Measurements from ENCODE around the gene SPECC1.
"Not testable (repeated sequence)": the region's sequence is repeated elsewhere in the genome, so short reads cannot be mapped to it uniquely, and the experiment has no call there.

SPECC1 gene

GRCh38 chr17:20068445-20068844 lies 59.3 kb downstream of the SPECC1 start:
- DNase-seq (ENCODE audit: low spot score) = no peak

- DNase-seq (ENCODE audit: low spot score) = no peak
Observed at GRCh38 chr17:20071824-20072691, 62.9 kb downstream of the SPECC1 start.

- no peak for DNase-seq (ENCODE audit: low spot score)
Observed at GRCh38 chr17:20072692-20072992, 63.5 kb downstream of the SPECC1 start.

- peak; percentile 53 for DNase-seq (ENCODE audit: low spot score)
Observed at GRCh38 chr17:20073055-20073979, 64.2 kb downstream of the SPECC1 start.

DNA sequence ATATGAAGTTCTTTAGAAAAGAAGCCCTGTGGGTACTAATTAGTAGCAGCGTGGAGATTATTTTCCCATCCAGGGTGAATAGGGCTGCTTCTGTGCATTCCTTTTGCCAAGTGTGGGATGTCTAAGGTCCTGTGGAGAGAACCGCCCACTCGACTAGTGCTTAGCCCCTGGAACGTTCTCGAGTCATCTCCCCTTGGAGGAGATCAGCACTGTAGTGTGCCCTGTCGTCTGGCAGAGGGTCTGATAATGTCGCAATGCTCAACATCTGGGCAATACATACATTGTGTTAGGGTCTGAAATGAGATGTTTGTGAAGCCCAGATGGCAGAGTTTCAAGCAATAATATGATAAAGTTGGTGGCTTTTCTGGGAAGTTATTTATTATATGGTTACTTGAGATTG lies 64.8 kb downstream of the SPECC1 start:
- no peak for DNase-seq (ENCODE audit: low spot score)

- DNase-seq (ENCODE audit: low spot score) = peak; percentile 53
Observed at GRCh38 chr17:20074489-20074888, 65.3 kb downstream of the SPECC1 start.

DNA sequence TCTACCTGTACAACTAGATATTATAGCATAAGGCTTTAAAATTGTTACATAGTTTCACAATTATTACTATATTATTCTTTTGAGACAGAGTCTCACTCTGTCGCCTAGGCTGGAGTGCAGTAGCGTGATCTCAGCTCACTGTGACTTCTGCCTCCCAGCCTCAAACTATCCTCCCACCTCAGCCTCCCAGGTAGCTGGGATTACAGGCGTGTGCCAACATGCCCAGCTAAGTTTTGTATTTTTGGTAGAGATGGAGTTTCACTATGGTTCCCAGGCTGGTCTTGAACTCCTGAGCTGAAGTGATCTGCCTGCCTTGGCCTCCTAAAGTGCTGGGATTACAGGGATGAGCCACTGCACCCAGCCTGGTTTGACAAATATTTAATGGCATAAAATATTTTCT lies 67.0 kb downstream of the SPECC1 start:
- not testable (repeated sequence) for DNase-seq (ENCODE audit: low spot score)

GRCh38 chr17:20077978-20078685 lies 69.0 kb downstream of the SPECC1 start:
- DNase-seq (ENCODE audit: low spot score) = no peak

GRCh38 chr17:20080513-20080912 lies 71.4 kb downstream of the SPECC1 start:
- DNase-seq (ENCODE audit: low spot score) = no peak

DNA sequence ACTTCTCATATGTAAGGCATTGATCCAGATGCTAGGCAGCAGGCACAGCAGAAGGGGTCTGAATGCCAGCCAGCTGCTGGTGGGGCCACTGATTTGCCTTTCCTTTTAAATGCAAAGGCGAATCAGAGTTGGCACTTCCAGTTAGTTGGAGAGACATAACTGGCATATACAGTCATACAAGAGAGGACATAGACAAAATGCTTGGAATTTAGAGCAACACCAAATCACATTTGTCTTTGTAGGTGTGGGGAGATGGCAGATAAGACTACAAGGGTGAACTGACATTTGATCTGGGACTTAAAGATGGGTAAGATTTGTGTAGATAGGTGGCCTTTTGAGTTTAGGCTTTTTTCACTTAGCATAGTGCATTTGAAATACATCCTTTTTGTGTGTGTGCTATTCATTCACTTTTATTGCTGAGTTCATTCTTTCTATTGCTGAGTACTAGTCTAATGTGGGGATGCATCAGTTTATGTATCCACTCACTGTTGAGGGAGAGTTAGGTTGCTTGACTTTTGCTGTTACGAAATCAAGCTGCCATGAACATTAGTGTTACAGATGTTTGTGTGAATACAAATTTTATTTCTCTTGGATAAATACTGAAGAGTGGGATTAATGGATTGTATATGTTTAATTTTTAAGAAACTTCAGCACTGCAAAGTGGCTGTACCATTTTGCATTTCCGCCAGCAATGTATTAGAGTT lies 74.1 kb downstream of the SPECC1 start:
- no peak for DNase-seq (ENCODE audit: low spot score)

GRCh38 chr17:20084621-20085282 lies 75.6 kb downstream of the SPECC1 start:
- no peak for DNase-seq (ENCODE audit: low spot score)

DNA sequence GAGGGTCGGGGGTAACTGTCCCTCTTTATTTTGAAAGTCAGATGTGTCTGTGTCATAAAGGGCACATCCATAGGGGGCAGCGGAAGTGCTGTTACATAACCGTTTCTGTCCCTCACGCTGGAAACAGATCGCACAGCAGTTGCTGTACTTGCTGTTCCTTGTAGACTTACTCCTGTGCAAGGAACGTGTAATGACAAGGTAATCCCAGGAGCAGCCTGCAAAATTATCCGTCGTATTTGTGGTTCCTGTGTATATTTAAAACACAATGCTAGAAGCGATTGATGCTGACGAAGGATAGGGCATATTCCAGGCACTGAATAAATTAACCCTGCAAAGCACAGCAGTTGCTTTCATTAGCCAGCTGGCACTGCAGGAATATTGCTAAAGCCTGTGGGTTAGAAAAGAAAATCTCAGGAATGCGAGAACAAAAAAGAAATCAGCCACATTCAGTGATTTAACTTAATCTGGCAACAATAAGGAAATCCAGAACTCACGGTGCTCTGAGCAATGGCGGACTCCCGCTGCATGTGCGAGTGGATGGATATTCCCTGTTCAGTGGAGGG lies 76.2 kb downstream of the SPECC1 start:
- DNase-seq (ENCODE audit: low spot score) = no peak

GRCh38 chr17:20086416-20087076 lies 77.4 kb downstream of the SPECC1 start:
- no peak for DNase-seq (ENCODE audit: low spot score)

GRCh38 chr17:20087538-20088250 lies 78.5 kb downstream of the SPECC1 start:
- no peak for DNase-seq (ENCODE audit: low spot score)

DNA sequence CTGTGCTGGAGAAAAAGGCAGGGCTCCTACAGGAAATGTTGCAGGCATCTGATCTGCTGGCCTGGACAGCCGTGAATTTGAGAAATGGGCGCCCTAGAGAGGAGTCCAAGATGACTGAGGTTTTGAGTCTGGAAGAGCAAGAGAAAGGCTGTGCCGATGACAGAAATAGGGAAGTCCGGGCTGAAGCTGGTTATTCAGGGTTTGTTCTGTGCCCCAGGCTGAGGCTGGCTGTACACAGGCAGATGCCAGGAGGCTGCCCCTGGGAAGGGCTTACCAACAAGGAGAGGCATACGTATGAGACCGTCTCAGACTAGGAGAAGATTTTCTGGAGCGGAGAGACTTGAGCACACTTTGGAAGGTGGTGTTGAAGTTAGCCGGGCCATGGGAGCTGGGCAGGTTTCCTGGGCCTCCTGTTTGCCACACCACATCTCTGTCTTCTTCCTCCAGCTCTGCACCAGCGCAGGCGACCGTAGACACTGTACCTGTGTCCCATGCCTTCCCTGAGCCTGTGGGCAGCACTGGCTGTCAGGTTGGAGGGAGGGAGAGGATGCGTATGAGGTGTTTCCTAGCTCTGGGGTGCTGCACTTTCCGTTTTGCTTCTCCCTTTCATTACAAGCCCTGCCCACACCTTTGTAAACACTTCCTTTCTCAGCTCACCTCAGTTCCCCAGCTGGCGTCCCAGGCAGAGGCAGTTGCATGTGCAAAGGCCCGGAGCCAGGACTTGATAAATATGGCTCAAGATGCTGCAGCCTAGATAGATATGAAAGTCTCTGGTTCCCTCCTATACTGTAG lies 80.8 kb downstream of the SPECC1 start:
- no peak for DNase-seq (ENCODE audit: low spot score)

DNA sequence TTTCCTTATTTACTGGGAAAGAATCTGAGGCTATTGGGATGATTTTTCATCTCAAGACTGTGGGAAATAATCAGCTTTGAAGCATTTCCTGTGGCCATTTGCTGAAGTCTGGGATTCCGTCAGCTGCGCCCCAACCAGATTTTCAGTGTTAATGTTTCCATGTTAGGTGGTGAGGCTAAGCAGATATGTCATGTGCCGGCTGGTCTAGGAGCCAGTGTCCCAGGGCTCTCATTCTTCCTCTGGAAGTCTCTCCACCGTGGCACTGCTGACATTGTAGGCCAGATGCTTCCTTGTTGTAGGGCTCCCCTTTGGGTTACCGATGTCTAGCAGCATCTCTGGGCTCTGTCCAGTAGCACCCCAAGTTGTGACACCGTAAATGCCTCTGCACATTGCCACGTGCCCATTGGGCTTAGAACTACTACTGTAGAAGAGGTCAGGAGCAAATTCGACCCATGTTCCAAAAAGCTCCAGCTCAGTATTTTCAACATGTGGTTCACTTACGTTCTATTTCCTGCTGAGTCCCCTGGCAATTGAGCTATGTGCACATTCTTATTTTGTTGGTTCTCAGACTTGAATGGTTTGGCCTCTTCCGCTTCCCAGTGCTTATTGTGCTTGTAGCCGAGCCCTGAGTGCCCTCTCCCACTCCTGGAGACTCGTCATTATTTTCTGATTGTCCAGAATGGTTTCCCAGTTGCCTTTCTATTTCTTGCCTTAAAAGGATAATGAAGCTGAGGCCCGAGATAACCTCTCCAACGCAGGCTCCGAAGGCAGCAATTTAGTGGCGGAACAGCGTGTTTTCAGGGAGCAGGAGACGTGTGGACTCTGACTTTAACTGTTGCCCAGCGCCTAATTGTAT lies 82.2 kb downstream of the SPECC1 start:
- no peak for DNase-seq (ENCODE audit: low spot score)

DNA sequence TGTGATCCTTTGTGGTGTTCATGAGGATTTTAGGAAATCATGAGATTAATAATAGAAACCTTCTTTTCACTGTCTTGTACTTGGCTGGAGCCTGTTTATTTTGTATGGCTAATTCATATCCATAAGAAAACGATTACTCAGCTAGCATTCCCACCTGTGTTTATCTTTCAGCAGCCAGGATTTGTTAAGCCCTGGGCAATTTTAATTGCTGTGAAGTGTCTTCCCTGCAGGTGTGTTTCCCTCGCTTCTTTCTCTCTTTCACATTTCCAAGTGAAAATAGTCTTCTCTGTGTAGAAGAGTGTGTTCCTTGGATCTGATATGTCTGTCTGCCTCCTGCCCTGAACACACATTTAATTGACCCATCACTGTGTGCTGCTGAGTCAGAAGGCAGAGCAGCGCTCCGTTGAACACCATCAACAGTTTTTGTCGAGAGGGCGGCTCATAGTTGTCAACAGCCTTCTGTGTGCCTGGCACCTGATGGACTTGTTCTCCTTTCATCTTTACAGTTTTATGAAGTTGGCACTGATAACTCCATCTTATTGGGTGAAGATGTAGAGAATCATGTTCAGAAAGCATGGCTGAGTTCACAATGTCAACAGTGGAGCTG lies 83.2 kb downstream of the SPECC1 start:
- DNase-seq (ENCODE audit: low spot score) = no peak

All from pons (tissue), 1 donor.